ENCODE results near the gene TRANK1. TPM values are rescaled to one million over a fixed set of nuclear protein-coding genes. Genes with fewer than 3 reads are reported as not detected.

Gene TRANK1
- total RNA-seq, 1 experiment from 2014 or later: 10.3 TPM

GRCh38 chr3:36911990-36912804, 32.7 kb downstream of the TRANK1 start:
- TF ChIP-seq, protein P1, sequence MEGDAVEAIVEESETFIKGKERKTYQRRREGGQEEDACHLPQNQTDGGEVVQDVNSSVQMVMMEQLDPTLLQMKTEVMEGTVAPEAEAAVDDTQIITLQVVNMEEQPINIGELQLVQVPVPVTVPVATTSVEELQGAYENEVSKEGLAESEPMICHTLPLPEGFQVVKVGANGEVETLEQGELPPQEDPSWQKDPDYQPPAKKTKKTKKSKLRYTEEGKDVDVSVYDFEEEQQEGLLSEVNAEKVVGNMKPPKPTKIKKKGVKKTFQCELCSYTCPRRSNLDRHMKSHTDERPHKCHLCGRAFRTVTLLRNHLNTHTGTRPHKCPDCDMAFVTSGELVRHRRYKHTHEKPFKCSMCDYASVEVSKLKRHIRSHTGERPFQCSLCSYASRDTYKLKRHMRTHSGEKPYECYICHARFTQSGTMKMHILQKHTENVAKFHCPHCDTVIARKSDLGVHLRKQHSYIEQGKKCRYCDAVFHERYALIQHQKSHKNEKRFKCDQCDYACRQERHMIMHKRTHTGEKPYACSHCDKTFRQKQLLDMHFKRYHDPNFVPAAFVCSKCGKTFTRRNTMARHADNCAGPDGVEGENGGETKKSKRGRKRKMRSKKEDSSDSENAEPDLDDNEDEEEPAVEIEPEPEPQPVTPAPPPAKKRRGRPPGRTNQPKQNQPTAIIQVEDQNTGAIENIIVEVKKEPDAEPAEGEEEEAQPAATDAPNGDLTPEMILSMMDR (IDR thresholded peaks at IDR 0.05; ENCODE audit: unreplicated experiment): no peak
- Mint-ChIP-seq H3K27ac (ENCODE audit: unreplicated experiment) (peak overlapping the region; percentile 6), H3K4me1 (ENCODE audit: low read depth, unreplicated experiment) (peaks cover 32% of the 10 kb centered on the region), H3K9me3 (ENCODE audit: low read depth, unreplicated experiment) (no peaks in the 10 kb centered on the region), H3K36me3 (ENCODE audit: insufficient read depth, unreplicated experiment) (peaks cover 10% of the 10 kb centered on the region), H3K27me3 (ENCODE audit: unreplicated experiment) (no peaks in the 10 kb centered on the region), H3K4me3 (ENCODE audit: low read depth, unreplicated experiment) (peak overlapping the region; percentile 36)
- CTCF ChIA-PET: interaction anchor here (1.1 kb wide), 1 partner anchor 46 kb away, joined by 4 read pairs; no protein-coding TSS in a partner anchor
- DNase-seq: peak; percentile 11
- BruUV-seq (replicated peaks): no TSS peak
- intact Hi-C loops (cut with micrococcal nuclease; ENCODE audit: unreplicated experiment): no loop called here

DNA sequence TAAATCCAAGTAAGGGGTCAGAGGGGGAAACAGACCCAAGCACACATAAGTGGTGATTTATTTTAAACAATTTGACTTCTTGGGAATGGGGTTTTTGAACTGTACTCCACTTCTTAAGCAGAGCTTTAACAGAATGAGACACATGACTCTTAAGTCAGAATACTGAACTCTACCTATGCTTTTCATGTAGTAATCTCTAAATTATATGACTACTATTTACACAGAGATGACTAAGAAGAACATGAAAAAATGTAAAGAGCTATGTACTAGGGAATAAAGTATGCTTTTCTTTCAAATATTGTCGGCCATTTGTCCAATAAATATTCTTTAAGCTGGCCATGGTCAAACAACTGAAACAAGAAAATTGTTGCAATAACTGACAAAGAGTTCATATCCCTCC, 35.2 kb downstream of the TRANK1 start:
- no peak overlapping the region for H3K4me3 Mint-ChIP-seq (ENCODE audit: low read depth, unreplicated experiment)
- CTCF ChIA-PET: no interaction called here
- no peaks in the 10 kb centered on the region for H3K27me3 Mint-ChIP-seq (ENCODE audit: unreplicated experiment)
- DNase-seq: no peak
- intact Hi-C loops (cut with micrococcal nuclease; ENCODE audit: unreplicated experiment): no loop called here
- TF ChIP-seq, protein P1 (IDR thresholded peaks at IDR 0.05; ENCODE audit: unreplicated experiment): no peak
- no TSS peak for BruUV-seq (replicated peaks)
- H3K27ac Mint-ChIP-seq (ENCODE audit: unreplicated experiment): no peak overlapping the region
- H3K9me3 Mint-ChIP-seq (ENCODE audit: low read depth, unreplicated experiment): no peaks in the 10 kb centered on the region
- peaks cover 10% of the 10 kb centered on the region for H3K36me3 Mint-ChIP-seq (ENCODE audit: insufficient read depth, unreplicated experiment)
- peaks cover 32% of the 10 kb centered on the region for H3K4me1 Mint-ChIP-seq (ENCODE audit: low read depth, unreplicated experiment)

- H3K36me3 Mint-ChIP-seq (ENCODE audit: insufficient read depth, unreplicated experiment): peaks cover 10% of the 10 kb centered on the region
- BruUV-seq (replicated peaks): no TSS peak
- no peak overlapping the region for H3K27ac Mint-ChIP-seq (ENCODE audit: unreplicated experiment)
- peaks cover 32% of the 10 kb centered on the region for H3K4me1 Mint-ChIP-seq (ENCODE audit: low read depth, unreplicated experiment)
- CTCF ChIA-PET: no interaction called here
- H3K27me3 Mint-ChIP-seq (ENCODE audit: unreplicated experiment): no peaks in the 10 kb centered on the region
- TF ChIP-seq, protein P1 (IDR thresholded peaks at IDR 0.05; ENCODE audit: unreplicated experiment): no peak
- peak overlapping the region; percentile 89 for H3K4me3 Mint-ChIP-seq (ENCODE audit: low read depth, unreplicated experiment)
- intact Hi-C loops (cut with micrococcal nuclease; ENCODE audit: unreplicated experiment): no loop called here
- H3K9me3 Mint-ChIP-seq (ENCODE audit: low read depth, unreplicated experiment): no peaks in the 10 kb centered on the region
- DNase-seq: no peak
Measured at GRCh38 chr3:36909181-36909580, 35.7 kb downstream of the TRANK1 start.

DNA sequence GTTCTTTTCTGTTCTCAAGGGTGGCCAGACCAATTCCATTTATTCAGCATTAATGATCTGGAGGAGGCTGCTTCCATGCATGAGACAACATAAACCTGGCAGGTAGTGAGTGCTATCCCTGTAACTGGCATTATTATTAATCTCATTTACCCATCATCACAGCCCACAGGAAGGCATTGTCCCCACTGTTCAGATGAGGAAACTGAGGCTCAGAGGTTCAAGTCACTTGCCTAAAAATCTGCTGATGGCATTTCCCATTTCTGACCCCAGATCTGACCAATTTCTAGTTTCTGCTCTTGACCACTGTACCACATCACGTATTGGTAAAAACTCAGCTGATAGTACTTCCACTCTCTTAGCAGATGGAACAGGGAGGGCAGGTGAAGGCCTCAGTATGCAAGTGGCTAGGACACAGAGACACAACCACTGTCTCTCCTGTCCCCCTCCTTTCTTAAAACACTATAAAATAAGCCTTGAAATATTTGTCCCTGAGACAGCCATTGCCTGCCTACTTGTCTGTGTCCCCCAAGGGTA, 36.1 kb downstream of the TRANK1 start:
- Mint-ChIP-seq H3K36me3 (ENCODE audit: insufficient read depth, unreplicated experiment) (peaks cover 10% of the 10 kb centered on the region), H3K27ac (ENCODE audit: unreplicated experiment) (no peak overlapping the region), H3K4me1 (ENCODE audit: low read depth, unreplicated experiment) (peaks cover 31% of the 10 kb centered on the region), H3K4me3 (ENCODE audit: low read depth, unreplicated experiment) (peak overlapping the region; percentile 89), H3K9me3 (ENCODE audit: low read depth, unreplicated experiment) (no peaks in the 10 kb centered on the region), H3K27me3 (ENCODE audit: unreplicated experiment) (no peaks in the 10 kb centered on the region)
- no peak for DNase-seq
- TF ChIP-seq, protein P1 (IDR thresholded peaks at IDR 0.05; ENCODE audit: unreplicated experiment): no peak
- CTCF ChIA-PET: interaction anchor here (1.6 kb wide), 1 partner anchor 50 kb away, joined by 12 read pairs; no protein-coding TSS in a partner anchor
- intact Hi-C loops (cut with micrococcal nuclease; ENCODE audit: unreplicated experiment): no loop called here
- BruUV-seq (replicated peaks): no TSS peak
